ENCODE data around the gene PRKAG2.

Gene PRKAG2

DNA sequence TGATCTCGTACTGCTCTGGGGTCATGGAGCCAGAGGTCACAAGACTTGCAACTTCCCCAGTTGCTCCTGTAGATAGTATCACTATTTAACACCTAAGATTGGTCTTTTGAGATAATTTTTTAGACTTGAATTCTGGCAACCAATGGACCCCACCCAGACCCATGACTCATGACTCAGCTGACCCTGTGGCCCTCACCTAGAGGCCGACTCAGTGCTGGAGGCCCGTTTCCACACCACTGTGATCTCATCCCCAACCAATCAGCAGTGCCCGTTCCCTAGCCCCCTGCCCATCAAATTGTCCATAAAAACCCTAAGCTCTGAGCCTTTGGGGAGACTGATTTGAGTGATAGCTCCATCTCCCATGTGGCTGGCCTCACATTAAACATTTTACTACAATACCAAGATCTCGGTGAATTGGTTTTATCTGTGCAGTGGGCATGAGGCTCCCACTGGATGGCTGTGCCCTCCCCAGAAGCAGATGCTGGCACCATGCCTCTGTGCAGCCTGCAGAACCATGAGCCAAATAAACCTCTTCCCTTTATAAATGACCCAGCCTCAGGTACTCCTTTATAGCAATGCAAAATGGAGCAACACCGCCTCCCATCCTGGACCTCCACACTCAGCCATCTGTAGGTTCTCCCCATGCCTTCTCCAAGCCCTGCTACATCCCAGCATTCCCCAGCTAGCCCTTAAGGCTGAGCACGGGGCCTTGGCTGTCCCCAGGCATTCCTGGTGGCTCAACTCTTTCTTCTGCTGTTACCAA is 98.8 kb downstream of the PRKAG2 start:
- Histone ChIP-seq H3F3A (ENCODE audit: insufficient read depth) (no peaks in the 10 kb centered on the region), H3K4me2 (ENCODE audit: low read depth, low read length, poor library complexity, severe bottlenecking) (no peak overlapping the region), H3K36me3 (ENCODE audit: low read length) (no peaks in the 10 kb centered on the region), H3K9me3 (ENCODE audit: insufficient read depth, low read length) (no peaks in the 10 kb centered on the region), H3K79me2 (ENCODE audit: insufficient read depth, low read length) (no peaks in the 10 kb centered on the region), H3K9ac (ENCODE audit: low read length) (no peak overlapping the region), H2AFZ (ENCODE audit: low read depth, low read length, severe bottlenecking) (no peak overlapping the region), H4K20me1 (ENCODE audit: low read depth, low read length) (no peaks in the 10 kb centered on the region), H3K27me3 (ENCODE audit: low read length) (no peaks in the 10 kb centered on the region), H3K27ac (ENCODE audit: low read depth, low read length) (no peak overlapping the region), H3K4me3 (ENCODE audit: insufficient read depth, low read length, poor library complexity, severe bottlenecking) (no peak overlapping the region), H3K9me2 (replicated peaks; ENCODE audit: insufficient read depth, low read length) (no peaks in the 10 kb centered on the region)
- TF ChIP-seq CTCF (IDR thresholded peaks at IDR 0.05; ENCODE audit: insufficient read depth, low read length, poor library complexity, severe bottlenecking): no peak

DNA sequence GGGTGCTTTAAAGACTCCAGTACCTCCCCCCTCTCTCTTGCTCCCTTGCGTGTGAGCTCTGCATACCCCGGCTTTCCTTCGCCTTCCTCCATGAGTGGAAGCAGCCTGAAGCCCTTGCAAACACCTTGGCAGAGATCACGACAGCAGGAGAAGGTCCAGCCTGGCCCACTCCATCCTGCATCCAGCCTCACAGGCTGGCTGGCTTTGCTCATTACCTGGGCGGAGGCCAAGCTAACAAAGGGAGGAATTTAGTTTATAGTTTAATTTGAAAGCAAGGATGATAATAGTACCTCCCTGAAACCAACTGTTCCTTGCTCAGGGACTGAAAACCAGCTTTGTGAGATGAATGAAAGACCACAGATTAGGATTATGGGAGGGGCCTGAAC is 99.4 kb downstream of the PRKAG2 start:
- H3K4me2 ChIP-seq (ENCODE audit: low read depth, low read length, poor library complexity, severe bottlenecking): no peak overlapping the region

DNA sequence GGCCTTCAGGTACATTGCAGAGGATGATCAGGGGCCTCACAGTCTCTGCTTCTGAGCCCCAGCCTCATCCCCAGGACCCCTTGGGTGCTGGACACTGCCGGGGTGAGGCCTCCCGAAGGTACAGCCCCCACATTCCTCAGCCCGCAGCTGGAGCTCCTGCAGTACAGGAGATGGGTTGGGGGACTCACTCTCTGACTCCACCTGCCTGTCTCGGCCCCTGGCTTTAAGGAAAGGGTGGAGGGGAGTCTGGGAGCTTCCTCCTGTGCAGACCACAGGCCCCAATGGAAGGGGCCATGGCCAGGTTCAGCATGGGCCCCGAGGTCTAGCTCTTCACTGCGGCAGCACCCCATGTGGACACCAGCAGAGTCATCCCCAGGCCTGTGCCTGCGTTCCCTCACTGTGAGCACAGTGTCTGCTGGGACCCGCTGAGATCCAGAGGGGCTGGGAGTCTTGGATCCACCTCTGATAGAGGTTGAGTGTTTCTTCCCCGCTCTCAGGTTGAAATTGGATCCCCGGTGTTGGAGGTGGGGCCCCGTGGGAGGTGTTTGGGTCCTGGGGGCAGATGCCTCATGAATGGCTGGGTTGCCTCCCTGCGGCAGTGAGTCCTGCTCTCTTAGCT is 99.9 kb downstream of the PRKAG2 start:
- Histone ChIP-seq H3K9ac (ENCODE audit: low read length) (no peak overlapping the region), H2AFZ (ENCODE audit: low read depth, low read length, severe bottlenecking) (no peak overlapping the region), H3K9me2 (replicated peaks; ENCODE audit: insufficient read depth, low read length) (no peaks in the 10 kb centered on the region), H3K9me3 (ENCODE audit: insufficient read depth, low read length) (no peaks in the 10 kb centered on the region), H3F3A (ENCODE audit: insufficient read depth) (no peaks in the 10 kb centered on the region), H3K27ac (ENCODE audit: low read depth, low read length) (no peak overlapping the region), H3K4me2 (ENCODE audit: low read depth, low read length, poor library complexity, severe bottlenecking) (no peak overlapping the region), H3K79me2 (ENCODE audit: insufficient read depth, low read length) (no peaks in the 10 kb centered on the region), H3K27me3 (ENCODE audit: low read length) (no peaks in the 10 kb centered on the region), H3K36me3 (ENCODE audit: low read length) (no peaks in the 10 kb centered on the region), H4K20me1 (ENCODE audit: low read depth, low read length) (no peaks in the 10 kb centered on the region), H3K4me3 (ENCODE audit: insufficient read depth, low read length, poor library complexity, severe bottlenecking) (no peak overlapping the region)
- TF ChIP-seq EZH2phosphoT487 (conservative IDR thresholded peaks at IDR 0.05; ENCODE audit: low read length) (no peak), CTCF (IDR thresholded peaks at IDR 0.05; ENCODE audit: insufficient read depth, low read length, poor library complexity, severe bottlenecking) (no peak)

More for the DNA sequence above, 99.4 kb downstream of the PRKAG2 start:
- Histone ChIP-seq H3K4me3 (ENCODE audit: insufficient read depth, low read length, poor library complexity, severe bottlenecking) (no peak overlapping the region), H3K27ac (ENCODE audit: low read depth, low read length) (no peak overlapping the region), H3K9ac (ENCODE audit: low read length) (no peak overlapping the region), H2AFZ (ENCODE audit: low read depth, low read length, severe bottlenecking) (no peak overlapping the region), H4K20me1 (ENCODE audit: low read depth, low read length) (no peaks in the 10 kb centered on the region), H3K36me3 (ENCODE audit: low read length) (no peaks in the 10 kb centered on the region), H3K9me3 (ENCODE audit: insufficient read depth, low read length) (no peaks in the 10 kb centered on the region), H3K27me3 (ENCODE audit: low read length) (no peaks in the 10 kb centered on the region), H3F3A (ENCODE audit: insufficient read depth) (no peaks in the 10 kb centered on the region), H3K79me2 (ENCODE audit: insufficient read depth, low read length) (no peaks in the 10 kb centered on the region), H3K9me2 (replicated peaks; ENCODE audit: insufficient read depth, low read length) (no peaks in the 10 kb centered on the region)
- TF ChIP-seq EZH2phosphoT487 (conservative IDR thresholded peaks at IDR 0.05; ENCODE audit: low read length) (no peak), CTCF (IDR thresholded peaks at IDR 0.05; ENCODE audit: insufficient read depth, low read length, poor library complexity, severe bottlenecking) (no peak)
